K562 (cell line): Measurements from ENCODE around the gene PRKCB.

Experiments
- ATF2 ChIP-seq: sonication (generic); formaldehyde crosslinking; IDR thresholded peaks from 2 replicates; pipeline ENCODE4 v1.8.1; 2022; ENCODE audit warnings: missing genetic modification reagents
- CHD2 ChIP-seq: IDR thresholded peaks from 2 replicates; pipeline ENCODE4 v1.6.1; 2011; ENCODE audit warnings: low read depth, low read length
- CTCF ChIP-seq, 3 experiments: IDR thresholded peaks in 2 of 3; conservative IDR thresholded peaks in 1 of 3; 2 replicates each; pipeline ENCODE4 v1.5.1; 2011 to 2012; ENCODE audit warnings: low read length in 3 of 3, mild to moderate bottlenecking in 3 of 3, control low read depth in 2 of 3, improper control_type of control experiment in 1 of 3, inconsistent platforms in 1 of 3, low read depth in 1 of 3, mixed read lengths in 1 of 3, moderate library complexity in 1 of 3; ENCODE audit not compliant: insufficient read depth in 2 of 3
- DACH1 ChIP-seq: fragments of 450-650 bp; IDR thresholded peaks from 2 replicates; pipeline ENCODE4 v1.6.1; 2018; ENCODE audit not compliant: partially characterized antibody
- EZH2 ChIP-seq: IDR thresholded peaks from 2 replicates; pipeline ENCODE4 v1.6.1; 2012; ENCODE audit warnings: low read depth, mild to moderate bottlenecking, inconsistent platforms, low read length, borderline replicate concordance
- JUN ChIP-seq, 2 experiments: sonication (generic) in 1 of 2; formaldehyde crosslinking in 1 of 2; IDR thresholded peaks; 2 replicates each; pipeline versions ENCODE4 v1.6.1 to v1.8.0; 2012 to 2022; ENCODE audit warnings: borderline replicate concordance in 2 of 2, mild to moderate bottlenecking in 2 of 2, improper control_type of control experiment in 1 of 2, low read depth in 1 of 2, low read length in 1 of 2, missing genetic modification reagents in 1 of 2
- KDM1A ChIP-seq, 2 experiments: fragments of 450-650 bp; IDR thresholded peaks; 2 replicates each; pipeline ENCODE4 v1.6.1; 2016; ENCODE audit warnings: mild to moderate bottlenecking in 2 of 2
- PRDM10 ChIP-seq: fragments of 450-650 bp; IDR thresholded peaks from 2 replicates; pipeline ENCODE4 v1.6.1; 2018; ENCODE audit not compliant: partially characterized antibody
- TEAD4 ChIP-seq, 2 experiments: sonication (generic) in 1 of 2; formaldehyde crosslinking in 1 of 2; IDR thresholded peaks; 2 replicates each; pipeline versions ENCODE4 v1.6.1 to v1.8.0; 2012 to 2022; ENCODE audit warnings: borderline replicate concordance in 1 of 2, inconsistent platforms in 1 of 2, low read length in 1 of 2, mild to moderate bottlenecking in 1 of 2, missing genetic modification reagents in 1 of 2
- ZNF551 ChIP-seq: fragments of 250-450 bp; sonication (Bioruptor Pico); IDR thresholded peaks from 2 replicates; pipeline ENCODE4 v1.5.0; 2021; ENCODE audit warnings: mild to moderate bottlenecking, moderate library complexity
- TF ChIP-seq, protein P1 (sequence below): sonication (generic); formaldehyde crosslinking; IDR thresholded peaks from 2 replicates; pipeline ENCODE4 v1.8.0; 2022; ENCODE audit warnings: mild to moderate bottlenecking, missing genetic modification reagents

DNA sequence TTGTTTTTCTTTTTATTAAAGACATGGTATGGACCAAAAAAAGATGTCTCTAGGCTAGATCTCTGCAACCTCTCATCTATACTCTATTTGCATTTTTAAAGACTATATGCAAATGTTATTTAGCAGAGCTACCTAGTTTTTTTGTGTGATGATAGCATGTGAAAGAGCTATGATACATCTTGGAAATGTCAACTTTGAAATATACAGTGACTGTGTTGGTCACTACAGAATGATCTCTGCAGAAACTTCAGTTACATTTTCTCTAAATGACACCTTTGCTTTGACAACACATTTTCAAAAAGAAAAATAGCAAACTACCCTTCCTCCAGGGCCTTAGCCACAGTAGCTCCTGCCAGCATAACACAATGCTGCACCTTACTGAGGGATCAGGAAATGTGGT is 86.6 kb downstream of the PRKCB start:
- TF ChIP-seq CHD2 (no peak), KDM1A (IDR thresholded peaks at IDR 0.05) (no peak), DACH1 (no peak), CTCF (IDR thresholded peaks at IDR 0.05 in 2 of 3, conservative IDR thresholded peaks at IDR 0.05 in 1 of 3; ENCODE audit: insufficient read depth in 2 of 3, low read depth in 1 of 3, low read length in 3 of 3) (no peak), EZH2 (no peak), ATF2 (CRISPR knock-in tag) (no peak), PRDM10 (no peak), TEAD4 (IDR thresholded peaks at IDR 0.05; ENCODE audit: low read length) (no peak), TEAD4 (CRISPR knock-in tag; IDR thresholded peaks at IDR 0.05; ENCODE audit: borderline replicate concordance) (no peak), JUN (IDR thresholded peaks at IDR 0.05; ENCODE audit: borderline replicate concordance, low read depth, low read length) (no peak), JUN (CRISPR knock-in tag; IDR thresholded peaks at IDR 0.05; ENCODE audit: borderline replicate concordance) (no peak), ZNF551 (CRISPR knock-in tag) (no peak)
- TF ChIP-seq, protein P1, sequence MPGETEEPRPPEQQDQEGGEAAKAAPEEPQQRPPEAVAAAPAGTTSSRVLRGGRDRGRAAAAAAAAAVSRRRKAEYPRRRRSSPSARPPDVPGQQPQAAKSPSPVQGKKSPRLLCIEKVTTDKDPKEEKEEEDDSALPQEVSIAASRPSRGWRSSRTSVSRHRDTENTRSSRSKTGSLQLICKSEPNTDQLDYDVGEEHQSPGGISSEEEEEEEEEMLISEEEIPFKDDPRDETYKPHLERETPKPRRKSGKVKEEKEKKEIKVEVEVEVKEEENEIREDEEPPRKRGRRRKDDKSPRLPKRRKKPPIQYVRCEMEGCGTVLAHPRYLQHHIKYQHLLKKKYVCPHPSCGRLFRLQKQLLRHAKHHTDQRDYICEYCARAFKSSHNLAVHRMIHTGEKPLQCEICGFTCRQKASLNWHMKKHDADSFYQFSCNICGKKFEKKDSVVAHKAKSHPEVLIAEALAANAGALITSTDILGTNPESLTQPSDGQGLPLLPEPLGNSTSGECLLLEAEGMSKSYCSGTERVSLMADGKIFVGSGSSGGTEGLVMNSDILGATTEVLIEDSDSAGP: no peak
